Prostate gland (tissue), 2 donors: ENCODE data around the gene NEGR1.

Source experiments
- CTCF ChIP-seq, 4 experiments: fragments of 200-600 bp in 2 of 4; fragments of 450-650 bp in 2 of 4; sonication (generic) in 2 of 4; IDR thresholded peaks; 1 replicate in 3 of 4; 2 replicates in 1 of 4; pipeline ENCODE4 v1.5.1; 2016 to 2019; ENCODE audit warnings: antibody characterized with exemption in 4 of 4, mild to moderate bottlenecking in 2 of 4, moderate library complexity in 2 of 4
- POLR2AphosphoS5 ChIP-seq: sonication (generic); formaldehyde crosslinking; IDR thresholded peaks from one replicate; pipeline ENCODE4 v1.6.1; 2017; ENCODE audit warnings: antibody characterized with exemption

DNA sequence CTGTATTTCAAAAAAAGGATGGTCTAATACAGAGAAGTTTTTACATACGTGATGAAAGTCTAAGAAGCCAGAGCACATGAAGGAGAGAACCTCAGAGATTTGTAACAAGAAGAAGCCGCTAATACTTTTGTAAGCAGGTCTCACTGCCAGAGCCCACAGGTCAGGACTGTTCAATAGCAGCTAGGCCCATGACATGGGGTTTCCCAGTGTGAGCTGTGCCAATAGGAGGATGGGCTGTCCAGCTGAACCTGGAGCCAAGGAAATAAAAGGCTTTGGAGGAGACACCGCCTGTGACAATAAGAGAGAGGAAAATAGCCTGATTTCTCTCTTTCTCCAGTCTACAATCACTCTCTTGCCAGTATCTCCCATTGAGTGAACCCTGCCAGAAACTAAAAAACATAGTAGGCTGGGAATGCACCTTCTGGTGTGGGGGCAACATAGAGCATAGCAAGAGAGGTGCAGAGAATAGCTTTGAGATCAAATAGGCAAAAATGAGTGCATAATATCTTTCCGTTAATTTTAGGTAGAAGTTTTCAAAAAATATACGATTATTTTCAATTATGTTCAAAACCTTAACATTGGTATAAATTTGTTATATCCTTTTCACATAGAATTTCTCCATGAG lies 360.3 kb downstream of the NEGR1 start:
- TF ChIP-seq CTCF (IDR thresholded peaks at IDR 0.05) (no peak), POLR2AphosphoS5 (no peak)
